Ishikawa (cell line): ENCODE results near the gene SYNE3.

Experiments
- CREB1 ChIP-seq: IDR thresholded peaks from 2 replicates; pipeline ENCODE4 v1.6.1; 2012; ENCODE audit warnings: low read depth
- EGR1 ChIP-seq: IDR thresholded peaks from 2 replicates; pipeline ENCODE4 v1.6.1; 2012
- EP300 ChIP-seq: IDR thresholded peaks from 2 replicates; pipeline ENCODE4 v1.6.1; 2012; ENCODE audit warnings: borderline replicate concordance
- FOXM1 ChIP-seq: IDR thresholded peaks from 2 replicates; pipeline ENCODE4 v1.6.1; 2012; ENCODE audit warnings: low read depth, borderline replicate concordance
- MAX ChIP-seq: IDR thresholded peaks from 2 replicates; pipeline ENCODE4 v1.6.1; 2012
- NFIC ChIP-seq: IDR thresholded peaks from 2 replicates; pipeline ENCODE4 v1.6.1; 2012
- RAD21 ChIP-seq: IDR thresholded peaks from 2 replicates; pipeline ENCODE4 v1.6.1; 2012; ENCODE audit warnings: low read depth
- TAF1 ChIP-seq: IDR thresholded peaks from 2 replicates; pipeline ENCODE4 v1.6.1; 2012; ENCODE audit warnings: low read depth, mild to moderate bottlenecking
- USF1 ChIP-seq: IDR thresholded peaks from 2 replicates; pipeline ENCODE4 v1.6.1; 2012
- ZBTB7A ChIP-seq: IDR thresholded peaks from 2 replicates; pipeline ENCODE4 v1.6.1; 2012; ENCODE audit warnings: low read depth

GRCh38 chr14:95526483-95527386, 10.3 kb upstream of the SYNE3 start:
- TF ChIP-seq RAD21 (no peak), EP300 (no peak), CREB1 (no peak), MAX (no peak), USF1 (no peak), EGR1 (no peak), TAF1 (no peak), FOXM1 (no peak), ZBTB7A (no peak), NFIC (no peak)
